Adipocyte (in vitro differentiated cells): ENCODE results near the gene TMEM18.

Source experiments
- DNase-seq: peaks from one replicate; pipeline ENCODE4 v3.0.0-alpha.2; 2015; ENCODE audit warnings: low read depth
- H3K27me3 ChIP-seq: replicated peaks from 2 replicates; pipeline ENCODE4 v1.7.0; 2013; ENCODE audit warnings: mild to moderate bottlenecking, low read length, moderate library complexity; ENCODE audit not compliant: control insufficient read depth, insufficient read depth
- H3K36me3 ChIP-seq: 2 replicates; pipeline ENCODE4 v1.7.0; 2013; ENCODE audit warnings: low read length, mild to moderate bottlenecking, moderate library complexity; ENCODE audit not compliant: control insufficient read depth, insufficient read depth, severe bottlenecking
- H3K4me1 ChIP-seq: 2 replicates; pipeline ENCODE4 v1.7.0; 2013; ENCODE audit warnings: mild to moderate bottlenecking, low read length, moderate library complexity; ENCODE audit not compliant: control insufficient read depth, insufficient read depth
- H3K4me3 ChIP-seq: 2 replicates; pipeline ENCODE4 v1.7.0; 2013; ENCODE audit warnings: mild to moderate bottlenecking, low read length, moderate library complexity
- H3K9ac ChIP-seq: 2 replicates; pipeline ENCODE4 v1.7.0; 2013; ENCODE audit warnings: mild to moderate bottlenecking, low read length, moderate library complexity
- H3K9me3 ChIP-seq: 2 replicates; pipeline ENCODE4 v1.7.0; 2013; ENCODE audit warnings: mild to moderate bottlenecking, low read length, moderate library complexity; ENCODE audit not compliant: control insufficient read depth

The TMEM18 gene

DNA sequence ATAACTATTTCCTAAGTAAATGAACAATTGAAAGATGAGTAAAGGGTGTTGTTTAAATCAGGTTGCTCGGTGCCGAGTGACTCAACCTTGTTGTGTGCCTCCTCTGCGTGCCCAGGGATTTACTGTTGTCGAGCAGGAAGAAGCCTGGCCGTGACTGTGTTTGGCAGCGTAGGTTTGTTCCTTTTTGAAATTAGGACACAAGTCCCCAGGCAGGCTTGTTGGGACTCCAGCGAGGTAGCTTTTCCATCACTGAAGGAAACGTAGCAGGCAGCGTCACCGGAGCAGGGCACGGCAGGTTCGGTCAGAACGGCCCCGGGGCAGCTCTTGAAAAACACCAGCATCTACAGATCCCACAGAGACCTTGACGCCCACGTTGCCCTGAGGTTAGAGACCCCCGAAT, 48.6 kb downstream of the TMEM18 start:
- H3K9ac ChIP-seq = no peak overlapping the region
- peaks cover 10% of the 10 kb centered on the region for H3K9me3 ChIP-seq
- H3K4me3 ChIP-seq = no peak overlapping the region
- no peaks in the 10 kb centered on the region for H3K4me1 ChIP-seq
- no peaks in the 10 kb centered on the region for H3K36me3 ChIP-seq
- peak; percentile 47 for DNase-seq
- H3K27me3 ChIP-seq = no peaks in the 10 kb centered on the region

DNA sequence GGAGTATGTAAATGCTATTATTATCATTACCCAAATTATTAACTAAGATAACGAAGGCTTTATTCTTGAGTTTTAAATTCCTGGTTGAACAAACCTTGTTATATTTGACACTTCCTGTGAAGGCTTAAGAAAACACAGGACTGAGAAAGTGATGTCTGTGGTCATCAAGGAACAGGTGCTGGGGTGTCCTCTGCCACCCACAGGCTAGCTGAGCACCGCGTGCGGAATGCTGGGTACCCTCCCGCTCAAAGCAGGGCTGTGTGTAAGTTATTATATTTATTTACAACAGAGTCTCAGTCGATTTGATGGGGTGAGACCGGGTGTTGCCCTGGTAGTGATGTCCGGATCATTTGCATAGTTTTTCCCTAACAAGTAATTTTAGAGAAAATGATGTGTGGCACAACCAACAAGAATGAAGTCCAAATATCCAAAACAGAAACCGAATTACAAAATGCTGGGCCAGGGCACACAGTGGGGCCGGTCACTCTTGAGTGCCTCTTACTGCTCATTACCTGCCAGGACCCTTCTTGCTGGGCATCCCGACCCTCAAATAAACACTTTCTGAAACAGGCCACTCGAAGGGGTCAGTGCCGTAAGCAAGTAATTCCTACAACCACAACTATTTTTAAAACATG, 49.2 kb downstream of the TMEM18 start:
- Histone ChIP-seq H3K4me3 (no peak overlapping the region), H3K27me3 (no peaks in the 10 kb centered on the region), H3K36me3 (no peaks in the 10 kb centered on the region), H3K9ac (no peak overlapping the region), H3K9me3 (peaks cover 10% of the 10 kb centered on the region), H3K4me1 (no peaks in the 10 kb centered on the region)
- DNase-seq = no peak

DNA sequence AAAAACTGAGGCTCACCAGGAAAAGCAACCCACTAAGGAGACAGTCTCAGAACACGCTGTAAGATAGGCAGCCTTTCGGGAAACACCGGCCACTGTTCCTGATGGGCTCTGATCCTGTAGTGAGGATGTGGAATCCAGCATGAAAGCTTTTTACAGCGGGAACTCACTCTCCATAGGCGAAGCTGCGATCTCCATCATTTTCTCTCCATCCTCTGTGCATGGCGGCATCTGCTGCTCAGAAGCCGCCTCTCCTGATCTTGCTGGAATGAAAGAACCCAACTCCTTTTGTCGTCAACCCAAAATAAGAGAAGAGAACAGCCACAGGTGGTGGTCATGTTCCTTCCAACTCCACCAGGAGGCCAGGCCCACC, 49.9 kb downstream of the TMEM18 start:
- no peak for DNase-seq
- H3K4me1 ChIP-seq = no peaks in the 10 kb centered on the region
- H3K4me3 ChIP-seq = no peak overlapping the region
- no peaks in the 10 kb centered on the region for H3K36me3 ChIP-seq
- H3K9ac ChIP-seq = no peak overlapping the region
- H3K9me3 ChIP-seq = peaks cover 7% of the 10 kb centered on the region
- no peaks in the 10 kb centered on the region for H3K27me3 ChIP-seq

DNA sequence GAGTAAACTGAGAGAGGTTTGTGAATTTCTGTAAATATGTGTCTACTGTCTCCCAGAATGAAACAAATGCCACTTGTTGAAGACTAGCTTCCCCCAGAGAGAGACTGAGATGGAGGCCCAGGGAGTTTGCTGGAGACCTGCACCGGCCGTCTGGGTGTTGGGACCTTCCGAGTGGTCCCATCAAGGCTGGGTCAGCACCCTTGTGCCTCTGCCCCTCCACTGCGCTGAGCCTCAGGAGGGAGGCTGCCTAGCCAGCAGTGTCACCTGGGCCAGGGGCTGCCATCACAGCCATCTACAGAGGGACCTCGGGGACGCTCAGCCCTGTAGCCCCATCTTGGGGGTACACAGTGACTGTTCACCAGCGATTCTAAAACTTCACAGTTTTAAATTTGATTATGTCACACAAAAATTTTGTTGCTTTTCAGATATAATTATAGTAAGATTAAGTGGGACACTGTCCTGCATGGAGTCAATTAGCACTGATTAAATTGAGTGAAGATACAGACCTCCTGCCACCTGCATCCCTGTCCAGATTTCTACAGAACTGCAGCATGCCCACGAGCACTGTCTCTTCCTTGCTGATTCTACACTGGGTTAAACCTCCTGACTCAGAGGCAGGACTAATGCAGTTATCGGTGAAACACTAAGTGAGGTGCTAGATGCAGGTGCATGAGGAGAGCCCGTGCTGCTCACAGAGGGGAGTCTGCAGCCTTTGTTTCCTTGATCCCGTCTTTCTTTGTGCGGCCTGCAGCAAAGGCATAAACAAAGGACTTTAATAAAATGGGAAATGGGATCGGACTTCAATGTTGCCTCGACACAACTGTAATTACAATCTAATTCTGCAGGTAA, 50.5 kb downstream of the TMEM18 start:
- DNase-seq = no peak

DNA sequence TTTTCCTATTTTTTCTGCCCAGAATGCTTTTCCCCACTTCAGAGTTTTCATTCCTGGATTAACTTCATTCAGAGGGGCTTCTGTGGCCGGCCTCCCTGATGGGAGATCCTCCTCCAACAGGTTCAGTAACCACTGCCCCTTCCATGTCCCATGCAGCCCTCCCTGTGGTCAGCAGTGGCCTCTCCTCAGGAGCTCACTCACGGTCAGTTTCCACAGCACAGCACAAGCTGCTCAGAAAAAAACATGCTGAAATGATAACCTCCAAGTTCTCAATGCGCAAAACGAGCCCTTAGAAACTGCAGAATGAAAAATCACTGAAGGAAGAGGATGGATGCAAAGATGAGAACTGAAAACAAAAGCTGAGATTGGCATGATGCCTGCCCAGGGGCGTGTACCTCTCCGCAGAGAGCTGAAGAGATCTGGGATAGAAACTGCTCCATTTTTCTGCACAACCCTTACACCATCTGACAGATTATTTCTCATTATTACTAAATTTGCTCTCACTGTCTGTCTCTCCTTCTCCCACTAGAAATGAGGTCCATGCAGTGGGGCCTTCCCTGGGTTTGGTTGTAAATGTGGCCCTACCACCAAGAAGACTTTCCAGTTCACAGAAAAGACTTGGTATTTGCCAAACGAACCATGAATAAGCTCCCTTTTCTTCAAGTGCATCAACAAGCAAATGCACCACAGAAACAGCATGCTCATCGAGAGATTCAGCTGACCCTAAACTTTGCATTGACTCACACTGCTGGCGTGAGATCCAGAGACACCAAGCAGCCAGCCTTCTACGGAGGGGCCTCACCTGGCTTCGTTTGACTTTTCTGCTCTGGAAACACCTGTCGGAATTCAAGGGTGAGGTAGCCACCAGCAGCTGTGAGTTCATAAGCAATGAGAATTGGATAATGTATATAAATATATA, 51.5 kb downstream of the TMEM18 start:
- H3K4me3 ChIP-seq = no peak overlapping the region
- no peaks in the 10 kb centered on the region for H3K27me3 ChIP-seq
- H3K4me1 ChIP-seq = no peaks in the 10 kb centered on the region
- H3K9ac ChIP-seq = no peak overlapping the region
- H3K9me3 ChIP-seq = no peaks in the 10 kb centered on the region
- no peak for DNase-seq
- no peaks in the 10 kb centered on the region for H3K36me3 ChIP-seq

More for the DNA sequence above, 50.5 kb downstream of the TMEM18 start:
- Histone ChIP-seq H3K4me3 (no peak overlapping the region), H3K9me3 (peaks cover 1% of the 10 kb centered on the region), H3K9ac (no peak overlapping the region), H3K36me3 (no peaks in the 10 kb centered on the region), H3K4me1 (no peaks in the 10 kb centered on the region), H3K27me3 (no peaks in the 10 kb centered on the region)

DNA sequence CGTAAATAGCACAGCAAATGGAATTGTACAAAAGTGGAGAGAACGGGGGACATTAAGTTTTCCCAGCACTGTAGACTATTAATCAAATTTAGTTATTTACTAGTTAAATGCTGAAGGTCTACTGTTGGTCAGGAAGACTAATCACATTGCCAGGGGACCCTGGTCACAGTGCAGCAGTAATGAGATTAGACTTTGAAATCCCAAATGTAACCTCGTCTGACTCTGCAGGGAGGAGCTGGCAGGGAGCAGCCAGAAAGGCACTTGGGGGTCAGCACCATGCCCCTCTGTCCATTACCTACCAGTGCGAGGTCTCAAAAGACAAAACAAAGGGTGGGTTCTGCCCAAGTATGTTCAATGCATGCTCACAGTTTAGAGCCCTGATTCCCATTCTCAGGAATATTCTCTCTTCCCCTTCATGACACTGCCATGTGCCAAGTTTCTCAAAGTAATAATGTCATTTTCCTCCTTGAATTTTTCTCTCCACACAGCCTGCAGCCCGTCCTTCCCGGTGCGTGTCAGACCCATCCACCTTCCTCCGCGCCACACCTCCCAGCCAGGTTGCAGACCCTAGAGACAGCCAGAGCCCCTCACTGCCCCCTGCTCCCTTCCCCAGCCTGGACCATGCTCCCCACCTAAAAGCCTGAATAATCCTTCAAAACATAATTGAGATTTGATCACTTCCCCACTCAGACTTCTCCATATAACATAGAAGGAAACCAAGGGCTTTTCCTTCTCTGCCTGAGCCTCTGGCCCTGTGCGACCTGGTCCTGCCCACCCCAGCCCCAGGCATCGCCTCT, 52.5 kb downstream of the TMEM18 start:
- Histone ChIP-seq H3K9me3 (no peaks in the 10 kb centered on the region), H3K9ac (no peak overlapping the region), H3K4me1 (no peaks in the 10 kb centered on the region), H3K4me3 (no peak overlapping the region), H3K36me3 (no peaks in the 10 kb centered on the region), H3K27me3 (no peaks in the 10 kb centered on the region)
- no peak for DNase-seq

DNA sequence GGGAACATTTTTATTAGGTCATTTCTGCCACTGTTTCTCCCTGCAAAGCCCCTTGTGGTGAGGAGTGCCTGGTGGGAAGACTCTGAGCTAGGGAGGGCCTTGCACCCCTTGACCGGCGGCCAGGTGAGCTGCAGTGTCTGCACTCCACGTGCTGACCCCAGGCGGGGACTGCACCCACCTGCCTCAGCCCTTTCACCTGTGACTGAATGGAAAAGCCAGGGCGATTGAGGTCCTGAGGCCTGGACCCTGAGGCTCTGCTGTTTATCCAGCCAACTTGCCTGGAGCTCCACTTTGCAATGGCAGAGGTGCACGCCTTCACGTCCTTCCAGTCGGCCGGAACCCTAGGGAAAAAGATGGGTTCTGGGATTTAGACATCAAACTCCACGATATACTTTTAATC, 53.1 kb downstream of the TMEM18 start:
- peaks cover 3% of the 10 kb centered on the region for H3K9me3 ChIP-seq
- DNase-seq = no peak
- no peaks in the 10 kb centered on the region for H3K36me3 ChIP-seq

DNA sequence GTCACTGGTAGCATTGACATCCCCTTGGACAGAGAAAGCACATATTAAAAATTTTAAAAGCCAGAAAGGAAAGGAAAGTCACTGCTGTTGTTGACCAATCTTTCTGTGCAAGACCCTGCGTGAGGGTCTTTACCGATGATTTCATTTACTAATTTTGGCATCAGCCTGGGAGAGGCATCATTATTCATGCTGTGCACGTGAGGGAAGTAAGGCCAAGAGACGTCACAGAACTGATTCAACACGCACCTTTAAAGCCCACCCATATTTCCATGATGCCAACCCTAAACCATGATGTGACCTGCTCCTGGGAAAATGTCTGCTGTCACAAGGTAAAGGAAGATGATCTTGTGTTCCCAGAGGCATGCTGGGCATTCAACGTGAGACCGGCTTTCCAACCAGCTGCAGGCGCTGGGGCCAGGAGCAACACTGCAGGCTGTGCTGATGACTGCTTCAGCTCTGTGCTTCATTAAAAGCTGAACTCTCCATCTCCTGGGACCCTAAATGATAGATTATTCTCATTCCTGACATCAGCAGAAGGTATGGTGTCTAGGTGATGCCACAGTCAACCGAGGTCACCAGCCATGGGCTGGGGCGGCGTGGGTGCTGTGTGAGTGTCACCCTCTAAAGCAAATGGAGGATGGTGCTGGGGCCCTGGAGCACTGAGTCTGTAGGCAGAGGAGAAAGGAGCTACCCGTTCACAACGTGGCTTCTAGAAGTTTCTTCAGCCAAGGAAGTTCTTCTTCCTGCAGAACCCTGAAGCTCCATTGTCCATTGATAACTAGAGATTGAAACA, 53.9 kb downstream of the TMEM18 start:
- Histone ChIP-seq H3K9me3 (peaks cover 8% of the 10 kb centered on the region), H3K36me3 (no peaks in the 10 kb centered on the region), H3K9ac (no peak overlapping the region), H3K4me3 (no peak overlapping the region), H3K27me3 (no peaks in the 10 kb centered on the region), H3K4me1 (no peaks in the 10 kb centered on the region)
- DNase-seq = no peak

More for the DNA sequence above, 53.1 kb downstream of the TMEM18 start:
- no peaks in the 10 kb centered on the region for H3K27me3 ChIP-seq
- H3K4me3 ChIP-seq = no peak overlapping the region
- no peak overlapping the region for H3K9ac ChIP-seq
- H3K4me1 ChIP-seq = no peaks in the 10 kb centered on the region

DNA sequence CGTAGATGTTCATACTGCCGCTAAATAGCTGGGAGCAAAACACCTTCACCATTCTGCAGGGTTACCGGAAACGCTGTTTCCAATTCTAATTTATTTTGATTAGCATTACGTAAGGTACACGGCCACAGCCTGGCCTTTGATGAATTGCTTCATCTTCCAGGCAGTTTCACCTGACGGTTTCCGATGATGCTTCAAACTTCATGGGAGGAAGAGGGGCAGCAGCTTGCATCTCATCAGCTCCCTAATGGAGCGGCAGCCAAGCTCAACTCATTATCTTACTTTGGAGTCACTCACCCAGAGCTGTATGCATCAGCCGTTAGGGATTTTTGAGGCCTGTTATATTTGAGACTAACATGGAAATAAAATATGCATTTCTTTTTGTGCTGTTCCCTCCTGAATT, 54.8 kb downstream of the TMEM18 start:
- no peak overlapping the region for H3K4me3 ChIP-seq
- no peak overlapping the region for H3K9ac ChIP-seq
- no peaks in the 10 kb centered on the region for H3K27me3 ChIP-seq
- H3K9me3 ChIP-seq = peaks cover 16% of the 10 kb centered on the region
- no peaks in the 10 kb centered on the region for H3K36me3 ChIP-seq
- H3K4me1 ChIP-seq = no peaks in the 10 kb centered on the region
- DNase-seq = no peak
